Neuronal stem cell (in vitro differentiated cells): ENCODE data around the gene MDP1.

ENCODE experiments used
- DNase-seq: peaks from one replicate; pipeline ENCODE4 v3.0.0-alpha.2; 2013; ENCODE audit warnings: low spot score
- H2AFZ ChIP-seq: one replicate; pipeline ENCODE4 v1.6.1; 2013; ENCODE audit warnings: mild to moderate bottlenecking, low read length, inconsistent platforms
- H2AK5ac ChIP-seq: 2 replicates; pipeline ENCODE4 v1.6.1; 2013; ENCODE audit warnings: low read depth, mild to moderate bottlenecking, inconsistent platforms, low read length, moderate library complexity, mixed read lengths
- H2BK120ac ChIP-seq: 2 replicates; pipeline ENCODE4 v1.6.1; 2013; ENCODE audit warnings: low read depth, mild to moderate bottlenecking, inconsistent platforms, low read length, moderate library complexity, mixed read lengths
- H2BK12ac ChIP-seq: one replicate; pipeline ENCODE4 v1.6.1; 2013; ENCODE audit warnings: low read length, inconsistent platforms
- H2BK15ac ChIP-seq: 2 replicates; pipeline ENCODE4 v1.6.1; 2013; ENCODE audit warnings: mild to moderate bottlenecking, low read length, inconsistent platforms, mixed read lengths
- H2BK5ac ChIP-seq: one replicate; pipeline ENCODE4 v1.6.1; 2013; ENCODE audit warnings: inconsistent platforms, mild to moderate bottlenecking, low read length, moderate library complexity
- H3K14ac ChIP-seq: one replicate; pipeline ENCODE4 v1.6.1; 2013; ENCODE audit warnings: low read length, inconsistent platforms
- H3K18ac ChIP-seq: 2 replicates; pipeline ENCODE4 v1.6.1; 2013; ENCODE audit warnings: low read length, inconsistent platforms
- H3K23ac ChIP-seq: 2 replicates; pipeline ENCODE4 v1.6.1; 2013; ENCODE audit warnings: low read depth, mild to moderate bottlenecking, mixed read lengths, low read length, inconsistent platforms; ENCODE audit not compliant: poor library complexity
- H3K27ac ChIP-seq: replicated peaks from 3 replicates; pipeline ENCODE4 v1.5.1; 2013; ENCODE audit warnings: low read length, inconsistent platforms
- H3K27me3 ChIP-seq, 3 experiments: 2 replicates each; pipeline ENCODE4 v1.6.1; 2013; ENCODE audit warnings: low read length in 3 of 3, mild to moderate bottlenecking in 2 of 3, inconsistent platforms in 1 of 3, low read depth in 1 of 3, mixed read lengths in 1 of 3, moderate library complexity in 1 of 3; ENCODE audit not compliant: control insufficient read depth in 3 of 3, insufficient read depth in 3 of 3
- H3K36me3 ChIP-seq, 2 donors: replicated peaks in 1 of 2; 2 replicates each; pipeline ENCODE4 v1.6.1; 2013; ENCODE audit warnings: low read length in 2 of 2; ENCODE audit not compliant: control insufficient read depth in 2 of 2, insufficient read depth in 2 of 2
- H3K4ac ChIP-seq: 2 replicates; pipeline ENCODE4 v1.6.1; 2013; ENCODE audit warnings: inconsistent platforms, mild to moderate bottlenecking, low read length, moderate library complexity
- H3K4me1 ChIP-seq, 2 donors: 1 replicate in 1 of 2; 2 replicates in 1 of 2; pipeline ENCODE4 v1.6.1; 2013; ENCODE audit warnings: low read length in 2 of 2, low read depth in 1 of 2; ENCODE audit not compliant: control insufficient read depth in 2 of 2, insufficient read depth in 1 of 2
- H3K4me2 ChIP-seq: one replicate; pipeline ENCODE4 v1.6.1; 2013; ENCODE audit warnings: mild to moderate bottlenecking, low read length, inconsistent platforms; ENCODE audit not compliant: insufficient read depth, poor library complexity, severe bottlenecking
- H3K4me3 ChIP-seq, 2 donors: 2 replicates each; pipeline ENCODE4 v1.5.1; 2013; ENCODE audit warnings: low read length in 2 of 2, mild to moderate bottlenecking in 2 of 2, inconsistent platforms in 1 of 2, moderate library complexity in 1 of 2
- H3K79me1 ChIP-seq: one replicate; pipeline ENCODE4 v1.6.1; 2013; ENCODE audit warnings: low read depth, mild to moderate bottlenecking, inconsistent platforms, low read length, moderate library complexity
- H3K9ac ChIP-seq: one replicate; pipeline ENCODE4 v1.6.1; 2013; ENCODE audit warnings: mild to moderate bottlenecking, low read depth, low read length, inconsistent platforms; ENCODE audit not compliant: poor library complexity
- H3K9me3 ChIP-seq, 2 donors: replicated peaks in 1 of 2; 2 replicates each; pipeline versions ENCODE3 to v1.6.1; 2013; ENCODE audit warnings: low read length in 2 of 2, mild to moderate bottlenecking in 2 of 2, inconsistent platforms in 1 of 2, low read depth in 1 of 2, mixed read lengths in 1 of 2, moderate library complexity in 1 of 2; ENCODE audit not compliant: control insufficient read depth in 2 of 2, insufficient read depth in 1 of 2
- H4K8ac ChIP-seq: one replicate; pipeline ENCODE4 v1.6.1; 2013; ENCODE audit warnings: low read depth, mild to moderate bottlenecking, inconsistent platforms, low read length, moderate library complexity
- H4K91ac ChIP-seq: one replicate; pipeline ENCODE4 v1.6.1; 2013; ENCODE audit warnings: low read length, low read depth, mild to moderate bottlenecking, inconsistent platforms; ENCODE audit not compliant: poor library complexity
- WGBS, 2 donors: extraction: QIAGEN DNeasy Blood & Tissue Kit; methylation state at CpG; one replicate each; pipeline ENCODE4 v1.1.7; 2013; ENCODE audit warnings: missing lambda C conversion rate in 2 of 2, mixed read lengths in 1 of 2; ENCODE audit not compliant: insufficient read length in 2 of 2, insufficient replicate concordance in 1 of 2; ENCODE audit errors: extremely low coverage in 2 of 2; 5-methylcytosine and 5-hydroxymethylcytosine counted together

The MDP1 gene

GRCh38 chr14:24260026-24260779 is 44.3 kb upstream of the MDP1 start:
- no CpG with 5 or more reads among the region's 16 CpGs for WGBS, 2 donors

GRCh38 chr14:24259282-24260025 is 43.6 kb upstream of the MDP1 start:
- H3K18ac ChIP-seq, result no peak overlapping the region
- H2BK120ac ChIP-seq, result no peak overlapping the region
- no peak overlapping the region for H2AFZ ChIP-seq
- no peak overlapping the region for H2BK12ac ChIP-seq
- H3K9ac ChIP-seq, result no peak overlapping the region
- H2AK5ac ChIP-seq, result peak overlapping the region; percentile 26
- H2BK15ac ChIP-seq, result peak overlapping the region; percentile 26
- no peak overlapping the region for H4K91ac ChIP-seq
- H3K14ac ChIP-seq, result no peak overlapping the region
- peaks cover 1% of the 10 kb centered on the region for H3K79me1 ChIP-seq
- no CpG with 5 or more reads among the region's 16 CpGs for WGBS, 2 donors
- H2BK5ac ChIP-seq, result no peak overlapping the region
- no peak for DNase-seq
- no peaks in the 10 kb centered on the region for H3K36me3 ChIP-seq
- H3K27me3 ChIP-seq, result no peaks in the 10 kb centered on the region
- H3K9me3 ChIP-seq, result no peaks in the 10 kb centered on the region
- no peak overlapping the region for H3K4ac ChIP-seq
- no peaks in the 10 kb centered on the region for H3K4me1 ChIP-seq
- H3K4me2 ChIP-seq, result no peak overlapping the region
- no peak overlapping the region for H4K8ac ChIP-seq
- H3K23ac ChIP-seq, result peak overlapping the region; percentile 25
- no peak overlapping the region for H3K4me3 ChIP-seq
- no peak overlapping the region for H3K27ac ChIP-seq

More at GRCh38 chr14:24260026-24260779, 44.3 kb upstream of the MDP1 start:
- Histone ChIP-seq H3K27ac (no peak overlapping the region), H3K9ac (peak overlapping the region; percentile 9), H3K4ac (no peak overlapping the region), H3K4me2 (no peak overlapping the region), H3K9me3 (no peaks in the 10 kb centered on the region), H2BK12ac (no peak overlapping the region), H3K4me1 (no peaks in the 10 kb centered on the region), H3K79me1 (no peaks in the 10 kb centered on the region), H3K23ac (no peak overlapping the region), H3K4me3 (peak overlapping the region in 1 of 2 donors; percentile 16), H2BK5ac (no peak overlapping the region), H3K18ac (no peak overlapping the region), H3K14ac (no peak overlapping the region), H4K8ac (no peak overlapping the region), H2BK120ac (no peak overlapping the region), H2BK15ac (no peak overlapping the region), H3K36me3 (no peaks in the 10 kb centered on the region), H2AK5ac (no peak overlapping the region), H4K91ac (no peak overlapping the region), H3K27me3 (no peaks in the 10 kb centered on the region), H2AFZ (no peak overlapping the region)
- no peak for DNase-seq

GRCh38 chr14:24258548-24259265 is 42.8 kb upstream of the MDP1 start:
- Histone ChIP-seq H3K4me3 (no peak overlapping the region), H3K23ac (peak overlapping the region; percentile 29), H3K9ac (peak overlapping the region; percentile 72), H2BK120ac (peak overlapping the region; percentile 57), H2AFZ (no peak overlapping the region), H2BK5ac (no peak overlapping the region), H2BK12ac (no peak overlapping the region), H2AK5ac (peak overlapping the region; percentile 67), H2BK15ac (no peak overlapping the region), H3K27ac (no peak overlapping the region), H3K79me1 (peaks cover 1% of the 10 kb centered on the region), H3K14ac (no peak overlapping the region), H3K18ac (no peak overlapping the region), H3K4ac (no peak overlapping the region), H3K27me3 (no peaks in the 10 kb centered on the region), H3K36me3 (no peaks in the 10 kb centered on the region), H3K4me1 (no peaks in the 10 kb centered on the region), H4K8ac (peak overlapping the region; percentile 32), H3K9me3 (no peaks in the 10 kb centered on the region), H3K4me2 (no peak overlapping the region), H4K91ac (no peak overlapping the region)
- no CpG with 5 or more reads among the region's 18 CpGs for WGBS, 2 donors
- DNase-seq, result no peak

- Histone ChIP-seq H3K18ac (no peak overlapping the region), H3K36me3 (no peaks in the 10 kb centered on the region), H3K14ac (no peak overlapping the region), H3K27me3 (no peaks in the 10 kb centered on the region), H4K91ac (no peak overlapping the region), H3K9ac (no peak overlapping the region), H2BK5ac (no peak overlapping the region), H3K4ac (no peak overlapping the region), H2BK12ac (no peak overlapping the region), H3K27ac (no peak overlapping the region), H2BK120ac (peak overlapping the region; percentile 57), H2AFZ (no peak overlapping the region), H4K8ac (peak overlapping the region; percentile 32), H3K4me2 (no peak overlapping the region), H3K4me3 (no peak overlapping the region), H2BK15ac (no peak overlapping the region), H3K23ac (peak overlapping the region; percentile 29), H3K4me1 (no peaks in the 10 kb centered on the region), H2AK5ac (peak overlapping the region; percentile 67), H3K79me1 (peaks cover 1% of the 10 kb centered on the region), H3K9me3 (no peaks in the 10 kb centered on the region)
- no CpG with 5 or more reads among the region's 9 CpGs for WGBS, 2 donors
- no peak for DNase-seq
Observed at GRCh38 chr14:24258119-24258518, 42.3 kb upstream of the MDP1 start.
